WTC11 (cell line): ENCODE data around the gene UBE2F.

Source experiments
- ATF3 ChIP-seq: sonication (generic); formaldehyde crosslinking; conservative IDR thresholded peaks from 2 replicates; pipeline ENCODE4 v1.8.1; 2022; ENCODE audit warnings: mild to moderate bottlenecking, missing genetic modification reagents
- CREB1 ChIP-seq: sonication (generic); formaldehyde crosslinking; IDR thresholded peaks from 2 replicates; pipeline ENCODE4 v1.8.0; 2023; ENCODE audit warnings: mild to moderate bottlenecking, missing genetic modification reagents
- CTCF ChIP-seq: fragments of 200-600 bp; IDR thresholded peaks from 2 replicates; pipeline ENCODE4 v1.8.0; 2022; ENCODE audit warnings: antibody characterized with exemption
- PRDM15 ChIP-seq: sonication (generic); formaldehyde crosslinking; IDR thresholded peaks from 2 replicates; pipeline ENCODE4 v1.8.0; 2022; ENCODE audit warnings: missing genetic modification reagents
- TCF7 ChIP-seq: sonication (generic); formaldehyde crosslinking; IDR thresholded peaks from 2 replicates; pipeline ENCODE4 v1.8.0; 2022; ENCODE audit warnings: mild to moderate bottlenecking, low read depth, missing genetic modification reagents, moderate library complexity

- TF ChIP-seq CTCF (no peak), PRDM15 (CRISPR knock-in tag) (no peak), TCF7 (CRISPR knock-in tag) (no peak), ATF3 (no peak), CREB1 (no peak)
These were observed 35.6 kb upstream of the UBE2F start for GRCh38 chr2:237931205-237931721.
